Vagina (tissue), 2 donors: ENCODE data around the gene ROR1.

Experiments
- CTCF ChIP-seq, 3 experiments: fragments of 450-650 bp in 2 of 3; fragments of 200-600 bp in 1 of 3; sonication (generic) in 1 of 3; IDR thresholded peaks; one replicate each; pipeline ENCODE4 v1.5.1; 2017 to 2019; ENCODE audit warnings: antibody characterized with exemption in 3 of 3, mild to moderate bottlenecking in 2 of 3, moderate library complexity in 2 of 3
- POLR2AphosphoS5 ChIP-seq, 2 donors: sonication (generic); formaldehyde crosslinking; IDR thresholded peaks; one replicate each; pipeline ENCODE4 v1.9.0; 2017; ENCODE audit warnings: antibody characterized with exemption in 2 of 2, mild to moderate bottlenecking in 2 of 2, low read depth in 1 of 2; ENCODE audit not compliant: insufficient read depth in 1 of 2

DNA sequence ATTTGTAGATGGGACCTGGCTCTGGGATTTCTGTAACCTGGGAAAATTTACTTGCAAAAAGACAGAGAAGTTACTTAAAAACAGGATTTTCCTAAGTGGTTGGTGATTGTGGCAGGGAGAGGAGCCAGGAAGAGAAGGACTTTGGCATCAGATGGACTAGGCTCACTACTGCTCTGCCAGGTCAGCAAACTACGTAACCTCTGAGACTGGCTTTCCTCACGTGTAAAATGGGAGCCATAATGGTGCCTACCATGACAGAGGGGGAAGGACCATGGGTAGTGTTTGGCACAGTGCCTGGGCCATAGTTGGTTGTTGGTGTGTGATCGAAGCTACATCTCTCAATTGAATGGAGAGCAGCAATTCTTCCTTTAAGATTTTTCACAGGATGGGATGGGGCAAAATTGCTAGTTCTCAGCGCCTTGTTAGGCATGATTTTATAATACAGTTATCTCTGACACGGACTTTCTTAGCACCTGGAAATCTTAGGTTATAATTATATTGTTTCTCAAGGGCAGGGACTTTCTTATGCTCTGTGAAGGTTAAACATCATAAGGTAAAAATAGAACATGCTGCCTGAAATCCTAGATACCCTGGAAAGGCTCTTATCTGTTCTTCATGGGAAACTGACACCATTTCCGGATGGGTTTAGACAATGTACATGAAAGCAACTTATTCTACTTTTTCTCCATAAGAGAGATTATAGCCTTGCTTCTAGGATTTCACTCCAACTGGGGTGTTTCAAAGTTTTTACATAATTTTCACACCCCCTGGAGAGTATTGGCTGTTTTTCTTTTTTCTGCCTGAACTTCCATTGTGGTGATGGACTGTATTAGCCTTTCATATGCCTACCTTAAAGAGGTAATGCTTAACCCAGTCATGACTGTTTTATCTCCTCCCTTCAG, 10.9 kb downstream of the ROR1 start:
- TF ChIP-seq CTCF (IDR thresholded peaks at IDR 0.05), result no peak
- TF ChIP-seq POLR2AphosphoS5 (IDR thresholded peaks at IDR 0.05; ENCODE audit: insufficient read depth in 1 of 2, low read depth in 1 of 2), result no peak
